Measurements from ENCODE around the gene HDAC9. TPM values are rescaled to one million over a fixed set of nuclear protein-coding genes. Genes with fewer than 3 reads are reported as not detected.

The HDAC9 gene
- total and polyA plus RNA-seq, 2 donors (not counting 1 experiment from before 2014, with no cell fraction given): 2.9 to 7.9 TPM

DNA sequence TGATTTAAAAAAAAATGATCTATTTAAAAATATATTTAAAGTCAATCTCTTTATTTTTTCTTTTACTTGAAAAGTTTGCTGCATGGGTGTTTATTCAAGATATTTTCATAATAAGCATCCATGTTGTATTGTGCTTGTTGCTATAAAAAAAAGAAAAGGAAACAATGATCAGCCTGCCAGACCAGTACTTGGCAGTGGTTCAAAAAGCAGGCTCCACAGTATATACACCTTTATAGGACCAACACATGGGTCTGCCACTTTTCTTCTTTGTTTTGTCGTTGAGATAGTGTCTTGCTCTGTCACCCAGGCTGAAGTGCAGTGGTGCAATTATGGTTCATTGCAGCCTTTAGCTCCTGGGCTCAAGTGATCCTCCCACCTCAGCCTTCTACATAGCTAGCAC, 393.9 kb downstream of the HDAC9 start:
- H3K27me3 ChIP-seq (ENCODE audit: control insufficient read depth, insufficient read depth, low read length): no peaks in the 10 kb centered on the region
- no peak overlapping the region for H3K9ac ChIP-seq (ENCODE audit: insufficient read depth, low read length)
- no peaks in the 10 kb centered on the region for H3K79me2 ChIP-seq (ENCODE audit: control insufficient read depth, insufficient read depth, low read length)
- TF ChIP-seq EZH2 (IDR thresholded peaks at IDR 0.05; ENCODE audit: low read length, missing control alignments) (no peak), CTCF (conservative IDR thresholded peaks at IDR 0.05 in 1 of 2, IDR thresholded peaks at IDR 0.05 in 1 of 2; ENCODE audit: low read depth in 1 of 2, low read length in 2 of 2) (no peak)
- H2AFZ ChIP-seq (ENCODE audit: low read length): no peak overlapping the region
- no peak overlapping the region for H3K27ac ChIP-seq (ENCODE audit: insufficient read depth, low read length)
- no peaks in the 10 kb centered on the region for H4K20me1 ChIP-seq (ENCODE audit: control insufficient read depth, extremely low read depth, insufficient read depth, low read length)
- H3K4me2 ChIP-seq (ENCODE audit: extremely low read depth, insufficient read depth, low read length): no peak overlapping the region
- no peak overlapping the region for H3K4me3 ChIP-seq (replicated peaks in 1 of 4; ENCODE audit: control extremely low read depth in 1 of 4, insufficient read depth in 1 of 4, low read depth in 3 of 4, low read length in 4 of 4)
- DNase-seq (ENCODE audit: low read depth in 2 of 2): no peak
- no peaks in the 10 kb centered on the region for H3K4me1 ChIP-seq (ENCODE audit: control insufficient read depth, extremely low read depth, insufficient read depth, low read length)
- no peaks in the 10 kb centered on the region for H3K36me3 ChIP-seq (ENCODE audit: control insufficient read depth, insufficient read depth, low read length)
- H3K9me3 ChIP-seq (ENCODE audit: control insufficient read depth, insufficient read depth, low read depth, low read length): no peaks in the 10 kb centered on the region

- Histone ChIP-seq H3K4me1 (ENCODE audit: control insufficient read depth, extremely low read depth, insufficient read depth, low read length) (peaks cover 4% of the 10 kb centered on the region), H3K79me2 (ENCODE audit: control insufficient read depth, insufficient read depth, low read length) (no peaks in the 10 kb centered on the region), H3K27me3 (ENCODE audit: control insufficient read depth, insufficient read depth, low read length) (no peaks in the 10 kb centered on the region), H3K4me2 (ENCODE audit: extremely low read depth, insufficient read depth, low read length) (peak overlapping the region; percentile 19), H4K20me1 (ENCODE audit: control insufficient read depth, extremely low read depth, insufficient read depth, low read length) (no peaks in the 10 kb centered on the region), H3K4me3 (replicated peaks in 1 of 4; ENCODE audit: control extremely low read depth in 1 of 4, insufficient read depth in 1 of 4, low read depth in 3 of 4, low read length in 4 of 4) (no peak overlapping the region), H2AFZ (ENCODE audit: low read length) (no peak overlapping the region), H3K27ac (ENCODE audit: insufficient read depth, low read length) (no peak overlapping the region), H3K36me3 (ENCODE audit: control insufficient read depth, insufficient read depth, low read length) (no peaks in the 10 kb centered on the region), H3K9me3 (ENCODE audit: control insufficient read depth, insufficient read depth, low read depth, low read length) (no peaks in the 10 kb centered on the region), H3K9ac (ENCODE audit: insufficient read depth, low read length) (no peak overlapping the region)
- TF ChIP-seq CTCF (conservative IDR thresholded peaks at IDR 0.05 in 1 of 2, IDR thresholded peaks at IDR 0.05 in 1 of 2; ENCODE audit: low read depth in 1 of 2, low read length in 2 of 2) (no peak), EZH2 (IDR thresholded peaks at IDR 0.05; ENCODE audit: low read length, missing control alignments) (no peak)
- DNase-seq (ENCODE audit: low read depth in 2 of 2): peak; percentile 69 to 79
Observed at GRCh38 chr7:18890134-18890533, 394.6 kb downstream of the HDAC9 start.

GRCh38 chr7:18890885-18891621, 395.5 kb downstream of the HDAC9 start:
- Histone ChIP-seq H3K9me3 (ENCODE audit: control insufficient read depth, insufficient read depth, low read depth, low read length) (no peaks in the 10 kb centered on the region), H2AFZ (ENCODE audit: low read length) (no peak overlapping the region), H3K27me3 (ENCODE audit: control insufficient read depth, insufficient read depth, low read length) (no peaks in the 10 kb centered on the region), H3K79me2 (ENCODE audit: control insufficient read depth, insufficient read depth, low read length) (no peaks in the 10 kb centered on the region), H4K20me1 (ENCODE audit: control insufficient read depth, extremely low read depth, insufficient read depth, low read length) (no peaks in the 10 kb centered on the region), H3K4me3 (replicated peaks in 1 of 4; ENCODE audit: control extremely low read depth in 1 of 4, insufficient read depth in 1 of 4, low read depth in 3 of 4, low read length in 4 of 4) (no peak overlapping the region), H3K27ac (ENCODE audit: insufficient read depth, low read length) (no peak overlapping the region), H3K4me1 (ENCODE audit: control insufficient read depth, extremely low read depth, insufficient read depth, low read length) (peaks cover 4% of the 10 kb centered on the region), H3K36me3 (ENCODE audit: control insufficient read depth, insufficient read depth, low read length) (no peaks in the 10 kb centered on the region), H3K9ac (ENCODE audit: insufficient read depth, low read length) (no peak overlapping the region), H3K4me2 (ENCODE audit: extremely low read depth, insufficient read depth, low read length) (no peak overlapping the region)
- TF ChIP-seq EZH2 (IDR thresholded peaks at IDR 0.05; ENCODE audit: low read length, missing control alignments): no peak
- TF ChIP-seq CTCF (conservative IDR thresholded peaks at IDR 0.05 in 1 of 2, IDR thresholded peaks at IDR 0.05 in 1 of 2; ENCODE audit: low read depth in 1 of 2, low read length in 2 of 2): no peak
- peak in 1 of 2 donors; percentile 64 for DNase-seq (ENCODE audit: low read depth in 2 of 2)

Measured in fibroblast of lung (primary cell).